PC-9 (cell line): Measurements from ENCODE around the gene ARHGEF33.

Experiments
- CTCF ChIP-seq: fragments of 200-600 bp; sonication (generic); conservative IDR thresholded peaks from 2 replicates; pipeline ENCODE4 v1.6.1; 2017; ENCODE audit warnings: mixed run types, antibody characterized with exemption, mild to moderate bottlenecking, moderate library complexity
- EZH2 ChIP-seq: fragments of 200-600 bp; sonication (generic); IDR thresholded peaks from 2 replicates; pipeline ENCODE4 v1.8.0; 2017; ENCODE audit warnings: antibody characterized with exemption, low read depth

GRCh38 chr2:38975042-38975441 is 85.4 kb downstream of the ARHGEF33 start:
- TF ChIP-seq CTCF (no peak), EZH2 (no peak)
